T-helper 1 cell (primary cell): Measurements from ENCODE around the gene PRRC2B.

Source experiments
- DNase-seq, 5 donors: peaks; one replicate each; pipeline ENCODE4 v3.0.0-alpha.2; 2012 to 2020

Gene PRRC2B

DNA sequence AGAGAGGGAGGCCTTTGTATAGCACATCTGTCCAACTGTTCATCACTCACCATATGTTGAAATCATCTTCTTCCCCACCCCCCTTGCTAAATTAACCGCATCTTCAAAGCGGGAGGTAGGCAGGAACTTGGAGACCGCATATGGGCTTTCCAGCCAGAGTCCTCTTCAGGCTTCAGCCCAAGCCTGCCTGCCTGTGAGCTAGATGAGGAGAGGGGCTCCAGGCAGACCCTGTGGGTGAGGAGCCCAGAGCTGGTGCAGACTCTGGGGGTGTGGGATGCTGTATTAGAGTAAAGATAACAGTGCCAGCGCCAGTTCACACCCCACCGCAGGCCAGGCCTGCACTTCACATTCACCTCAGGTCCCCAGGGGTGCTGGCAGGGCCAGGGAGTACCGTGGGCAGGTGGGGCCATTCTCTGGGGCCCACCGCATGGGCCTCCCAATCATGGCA, 16.2 kb downstream of the PRRC2B start:
- DNase-seq: peak in 2 of 5 donors; percentile 27 to 65

DNA sequence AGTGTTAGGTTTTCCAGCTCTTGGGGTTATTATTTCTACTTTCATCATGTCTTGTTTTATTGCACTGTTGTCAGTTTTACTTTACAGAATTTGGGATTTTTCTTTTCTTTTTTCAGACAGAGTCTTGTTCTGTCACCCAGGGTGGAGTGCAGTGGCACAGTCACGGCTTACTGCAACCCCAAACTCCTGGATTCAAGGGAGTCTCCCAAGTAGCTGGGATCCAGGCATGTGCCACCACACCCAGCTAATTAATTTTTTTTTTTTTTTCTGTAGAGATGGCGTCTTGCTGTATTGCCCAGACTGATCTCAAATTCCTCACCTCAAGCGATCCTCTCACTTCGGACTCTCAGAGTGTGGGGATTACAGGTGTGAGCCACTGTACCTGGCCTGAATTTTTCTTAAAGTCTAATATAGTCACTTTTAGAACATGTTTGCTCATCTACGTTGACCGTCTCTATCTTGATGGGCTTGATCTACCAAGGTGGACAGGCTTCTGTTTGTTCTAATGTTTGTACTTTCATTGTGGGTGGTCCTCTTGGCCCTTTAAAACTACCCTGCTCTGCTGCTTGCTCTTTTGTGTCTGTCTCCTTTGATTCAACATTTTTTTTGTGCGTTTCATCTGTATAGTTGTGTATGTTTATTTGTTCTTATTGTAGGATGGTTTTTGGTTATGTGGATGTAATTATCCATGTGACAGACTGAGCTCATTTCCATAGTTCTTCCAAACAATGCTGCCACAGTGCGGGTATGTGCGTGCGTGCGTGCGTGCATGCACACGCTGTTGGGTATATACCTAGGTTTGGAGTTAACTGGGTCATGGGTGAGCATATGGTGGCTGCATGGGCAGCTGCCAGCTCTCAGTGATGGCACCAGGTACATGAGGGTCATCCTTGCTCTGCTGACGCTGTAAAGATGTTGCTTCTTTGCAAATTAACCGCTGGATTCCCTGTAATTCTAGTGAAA, 18.1 kb downstream of the PRRC2B start:
- no peak for DNase-seq

DNA sequence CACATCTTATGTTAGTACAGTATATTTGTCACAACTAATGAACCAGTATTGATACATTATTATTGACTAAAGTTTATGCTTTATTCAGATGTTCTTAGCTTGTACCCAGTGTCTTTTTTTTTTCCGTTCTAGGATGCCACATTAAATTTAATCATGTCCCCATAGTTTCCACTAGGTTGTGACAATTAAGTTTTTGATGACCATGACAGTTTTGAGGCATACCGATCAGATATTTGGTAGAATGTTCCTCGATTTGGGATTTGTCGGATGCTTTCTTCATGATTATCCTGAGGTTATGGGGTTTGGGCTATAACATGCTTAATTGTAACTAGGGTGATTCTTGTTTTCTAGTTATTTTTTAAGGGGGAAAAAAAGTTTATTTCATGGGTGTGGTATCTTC, 22.6 kb downstream of the PRRC2B start:
- DNase-seq: no peak

DNA sequence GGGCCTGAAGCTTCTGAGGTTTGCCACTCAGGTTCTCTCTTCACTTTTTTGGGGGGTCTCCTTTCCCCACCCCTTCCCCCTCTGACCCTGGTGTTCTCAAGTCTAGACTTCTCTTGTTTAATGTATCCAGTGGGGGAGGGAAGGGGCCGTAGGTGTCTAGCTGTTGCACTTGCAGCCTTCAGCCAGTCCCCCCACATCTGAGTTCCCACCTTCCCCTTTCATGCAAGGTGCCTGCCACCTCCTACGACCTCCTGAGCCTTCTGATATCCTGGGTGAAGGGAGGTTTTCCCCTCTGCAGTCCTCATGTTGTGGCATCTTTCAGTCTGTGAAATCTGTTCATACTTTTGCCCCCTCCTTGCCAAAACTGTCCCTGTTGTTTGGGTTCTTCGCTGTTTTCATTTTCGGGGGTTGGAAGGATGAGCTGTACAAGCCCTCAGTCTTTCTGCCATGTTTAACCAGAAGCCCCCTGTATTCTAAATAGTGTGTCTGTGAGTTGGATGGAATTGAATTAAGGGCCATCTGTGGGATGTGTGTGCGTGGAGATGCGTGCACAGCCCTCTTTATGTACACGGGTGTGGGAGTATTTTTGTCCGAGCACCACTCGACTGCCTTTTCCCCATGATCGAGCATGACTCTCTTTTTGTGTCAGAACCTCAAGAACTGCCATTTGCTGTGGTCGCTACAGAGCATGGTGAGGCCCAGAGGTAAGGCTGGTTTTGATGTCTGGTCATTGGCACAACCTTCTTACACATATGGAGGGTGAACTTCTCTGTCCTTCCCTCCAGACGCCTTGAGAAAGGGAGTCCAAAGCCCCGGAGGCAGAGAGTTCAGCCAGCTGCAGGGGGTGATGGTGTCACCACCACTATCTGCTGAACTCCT, 23.6 kb downstream of the PRRC2B start:
- no peak for DNase-seq

DNA sequence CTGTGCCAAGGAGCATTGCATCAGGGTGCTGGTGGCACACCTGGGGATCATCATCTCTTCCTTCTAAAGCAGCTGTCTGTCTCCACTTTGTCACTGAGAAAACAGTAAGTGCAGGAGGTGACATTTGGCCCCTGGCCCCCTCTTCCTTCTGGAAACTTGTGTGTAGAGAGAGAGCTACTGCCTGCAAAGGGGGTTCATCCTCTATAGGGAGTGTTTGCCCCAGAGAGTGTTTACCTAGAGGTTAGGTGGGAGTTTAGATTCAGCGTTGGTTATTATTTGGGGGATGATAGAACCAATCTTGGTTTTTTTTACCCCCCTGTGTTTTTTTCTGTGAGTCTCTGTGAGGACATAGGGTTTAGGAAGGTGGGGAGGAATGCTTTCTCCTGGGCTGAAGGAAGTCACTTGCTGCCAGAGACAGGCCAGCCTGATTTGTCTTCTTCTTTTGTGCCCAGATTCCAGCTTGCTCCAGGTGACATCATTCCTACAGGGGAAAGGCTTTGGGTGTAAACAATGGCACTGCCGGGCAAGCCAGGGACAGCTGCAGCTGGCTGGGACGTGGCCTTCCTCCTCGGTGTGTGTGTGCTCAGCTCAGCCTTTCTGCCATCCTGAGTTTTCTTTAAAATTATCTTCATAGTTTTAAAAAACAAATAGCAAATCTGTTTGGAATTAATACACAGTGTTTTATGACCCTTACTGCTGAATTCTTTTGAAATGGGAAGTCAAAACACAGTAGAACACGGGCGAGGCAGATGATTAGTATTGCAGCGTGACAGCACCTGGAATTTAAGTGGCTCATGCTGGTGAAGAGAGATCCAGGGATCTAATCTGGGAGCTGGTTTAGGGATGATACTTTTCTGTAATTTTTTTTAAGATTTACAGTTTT, 24.5 kb downstream of the PRRC2B start:
- no peak for DNase-seq

DNA sequence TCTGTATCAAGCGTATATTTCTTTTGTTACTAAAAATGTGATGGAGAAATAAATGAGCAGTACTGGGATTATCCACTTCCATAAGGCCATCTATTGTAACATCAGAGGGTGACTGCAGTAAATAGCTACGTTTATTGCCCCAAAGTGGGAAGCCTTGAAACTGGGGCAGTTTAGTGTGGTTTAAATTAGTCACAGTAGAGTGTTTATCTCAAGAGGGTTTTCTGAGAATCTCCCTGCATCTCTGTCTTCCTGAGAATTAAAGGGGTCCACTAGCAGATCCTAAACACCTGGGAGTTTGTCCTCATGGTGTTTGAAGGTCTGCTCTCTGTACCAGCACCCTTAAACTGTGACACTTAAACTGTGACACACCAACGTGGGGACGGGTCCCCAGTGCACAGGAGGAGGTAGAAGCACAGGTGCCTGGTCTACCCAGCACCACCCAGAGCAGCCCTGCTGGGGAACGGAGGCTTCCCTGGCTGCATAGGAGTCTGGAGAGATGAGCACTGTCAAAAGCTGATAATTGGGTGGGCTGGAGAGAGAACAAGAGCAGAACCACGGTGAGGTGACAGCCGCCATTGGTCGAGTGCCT, 25.2 kb downstream of the PRRC2B start:
- no peak for DNase-seq

DNA sequence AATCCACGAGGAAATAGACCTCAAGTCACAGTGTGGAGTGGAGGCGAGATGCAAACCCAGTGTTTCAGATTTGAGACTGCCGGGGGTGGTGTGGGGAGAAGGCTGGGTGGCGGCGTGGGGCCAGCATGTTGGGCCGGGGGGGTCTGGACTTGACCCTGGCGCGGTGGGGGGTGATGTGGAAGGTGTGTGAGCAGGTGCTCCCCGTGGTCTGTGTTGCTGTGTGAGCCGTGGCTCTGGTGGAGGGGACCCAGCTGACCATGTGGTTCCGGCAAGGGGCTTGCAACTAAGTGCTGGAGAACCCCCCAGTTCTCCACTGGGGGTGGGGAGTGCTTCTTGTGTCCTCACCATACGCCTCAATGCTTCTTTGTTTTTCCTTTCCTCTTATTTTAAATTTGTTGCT, 25.8 kb downstream of the PRRC2B start:
- DNase-seq: no peak

DNA sequence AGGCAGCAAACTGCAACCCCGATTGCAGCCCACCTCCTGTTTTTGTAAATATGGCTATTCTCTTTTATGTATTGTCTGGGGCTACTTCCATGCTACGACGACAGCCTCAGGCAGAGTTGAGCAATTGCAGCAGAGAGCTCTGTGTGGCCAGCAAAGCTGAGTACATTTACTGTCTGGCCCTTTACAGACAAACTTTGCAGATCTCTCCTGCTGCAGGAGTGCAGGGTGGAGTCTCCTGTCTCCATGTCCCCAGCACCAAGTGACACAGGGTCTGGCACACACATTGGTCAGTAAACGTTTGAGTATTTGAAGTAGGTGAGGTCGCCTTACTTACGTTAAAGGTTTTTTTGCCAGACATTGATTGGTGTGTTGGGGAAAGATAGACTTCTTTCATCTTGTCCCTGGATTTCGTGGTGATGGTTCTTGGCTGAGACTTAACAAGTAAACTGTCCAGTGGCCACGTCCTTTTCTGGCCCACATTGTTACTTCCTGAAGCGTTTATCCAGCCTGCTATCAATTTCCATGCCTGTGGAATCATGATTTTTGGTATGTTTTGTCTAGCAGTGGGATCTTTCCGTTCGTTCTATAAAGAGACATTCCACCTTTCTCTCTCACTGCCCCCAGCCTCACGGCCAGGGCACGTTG, 27.2 kb downstream of the PRRC2B start:
- DNase-seq: no peak

DNA sequence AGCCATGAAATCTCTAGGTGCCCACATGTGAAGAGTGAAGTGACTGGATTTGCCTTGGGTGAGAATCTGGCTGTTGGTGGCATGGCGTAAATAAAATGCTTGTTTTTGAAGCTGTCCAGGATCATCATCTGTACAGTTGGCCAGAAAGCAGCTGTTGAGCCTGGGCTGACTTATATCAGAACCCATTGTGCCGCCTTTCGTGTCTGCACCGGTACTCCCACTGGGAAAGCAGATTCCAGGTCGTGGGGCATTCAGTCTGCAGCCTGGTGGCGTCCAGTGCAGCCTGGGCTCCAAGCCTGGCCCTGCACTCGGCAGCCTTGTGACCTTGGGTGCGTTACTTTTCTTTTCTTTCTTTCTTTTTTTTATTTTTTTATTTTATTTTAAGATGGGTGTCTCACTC, 27.8 kb downstream of the PRRC2B start:
- no peak for DNase-seq

DNA sequence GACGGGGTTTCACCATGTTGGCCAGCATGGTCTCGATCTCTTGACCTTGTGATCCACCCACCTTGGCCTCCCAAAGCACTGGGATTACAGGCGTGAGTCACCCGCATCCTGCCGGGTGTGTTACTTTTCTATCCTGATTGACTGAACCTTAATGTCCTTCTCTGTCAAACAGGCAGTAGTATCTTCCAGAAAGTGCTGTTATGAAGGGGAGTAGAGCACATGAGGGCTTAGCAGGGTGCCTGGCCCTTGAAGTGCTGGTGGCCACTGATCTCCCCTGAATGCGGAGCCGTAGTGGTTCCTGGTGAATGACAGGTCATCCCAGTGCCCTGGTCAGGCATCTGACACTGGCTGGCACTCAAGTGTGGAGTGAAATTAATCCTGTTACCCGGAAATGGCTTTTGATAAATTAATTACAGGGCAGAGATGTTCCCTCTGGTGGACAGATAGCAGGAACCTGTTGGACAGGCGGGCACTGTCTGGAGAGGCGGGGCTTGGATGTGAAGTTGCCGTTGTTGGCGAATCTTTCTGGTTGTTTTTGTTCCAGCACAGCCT, 28.4 kb downstream of the PRRC2B start:
- DNase-seq: no peak

DNA sequence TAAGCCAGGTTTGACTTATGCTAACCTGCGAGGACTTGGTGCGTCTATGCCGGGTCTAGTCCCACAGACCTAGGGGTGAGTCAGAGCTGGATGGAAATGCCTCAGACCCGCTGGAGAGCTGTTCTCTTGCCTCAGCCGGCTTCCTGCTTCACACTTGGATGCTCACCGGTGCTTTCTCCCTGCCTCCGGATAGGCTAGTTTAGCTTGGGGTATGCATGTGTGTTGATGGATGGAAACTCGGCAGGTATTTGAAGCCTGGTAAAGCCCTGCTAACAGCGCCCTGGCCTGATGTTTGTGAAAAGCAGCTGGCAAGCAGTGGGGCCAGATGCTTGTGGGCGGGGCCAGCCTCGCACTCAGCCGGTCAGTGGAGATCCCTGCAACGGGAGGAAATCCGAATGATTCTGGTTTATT, 29.3 kb downstream of the PRRC2B start:
- no peak for DNase-seq

DNA sequence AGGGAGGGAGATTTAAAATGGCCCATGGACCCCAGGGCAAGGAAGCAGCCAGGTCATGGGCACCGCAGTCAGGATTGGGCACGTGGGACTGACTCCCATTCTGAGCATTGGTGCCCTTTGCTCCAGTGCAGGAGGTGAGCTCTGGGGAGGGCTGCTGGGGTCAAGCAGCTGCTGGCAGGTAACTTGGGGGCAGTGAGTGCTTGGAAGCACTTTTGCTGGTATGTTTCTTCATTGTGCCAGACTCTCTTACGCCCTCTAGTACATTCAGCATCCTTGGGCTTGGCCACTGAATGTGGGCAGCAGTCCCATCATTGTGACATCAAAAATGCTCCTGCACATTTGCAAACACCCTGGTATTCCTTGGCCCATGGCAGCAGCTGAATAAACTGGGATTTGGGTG, 32.7 kb downstream of the PRRC2B start:
- DNase-seq: no peak

DNA sequence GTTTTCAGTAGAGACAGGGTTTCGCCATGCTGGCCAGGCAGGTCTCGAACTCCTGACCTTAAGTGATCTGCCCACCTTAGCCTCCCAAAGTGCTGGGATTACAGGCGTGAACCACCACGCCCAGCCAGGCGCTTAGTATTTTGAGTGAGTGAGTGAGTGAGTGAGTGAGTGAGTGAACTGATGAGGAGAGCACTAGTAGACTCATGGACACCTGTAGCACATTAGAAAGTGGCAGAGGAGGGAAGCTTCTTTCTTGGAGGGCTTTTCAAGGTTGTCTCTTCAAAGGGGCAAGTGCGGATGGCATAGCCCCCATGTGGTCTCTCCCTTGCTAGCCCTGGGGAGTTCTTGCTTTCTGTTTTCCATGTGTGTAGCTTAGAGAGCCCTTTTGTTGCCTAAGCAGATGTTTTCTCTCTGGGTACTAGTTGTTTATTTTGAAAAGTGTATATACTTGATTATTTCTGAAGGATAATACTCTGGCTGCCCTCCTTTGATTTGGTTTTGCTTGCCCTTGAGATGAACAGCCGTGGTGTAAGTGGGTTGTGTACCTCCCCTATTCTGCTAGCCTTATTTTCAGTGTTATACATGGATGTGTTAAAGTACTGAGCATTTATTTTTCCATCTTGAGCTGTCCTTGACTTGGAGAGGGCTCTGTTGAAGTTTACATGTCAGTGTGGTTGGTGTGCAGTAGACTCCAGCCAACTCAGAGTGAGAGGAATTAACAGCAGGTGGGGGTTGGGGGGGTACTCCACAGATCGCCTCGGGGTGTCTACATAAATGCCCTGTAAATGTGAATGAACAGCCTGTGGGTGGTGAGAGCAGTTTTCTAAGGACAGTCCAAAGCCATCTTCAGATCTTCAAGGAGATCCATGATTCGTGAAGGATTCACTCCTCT, 35.5 kb downstream of the PRRC2B start:
- no peak for DNase-seq

DNA sequence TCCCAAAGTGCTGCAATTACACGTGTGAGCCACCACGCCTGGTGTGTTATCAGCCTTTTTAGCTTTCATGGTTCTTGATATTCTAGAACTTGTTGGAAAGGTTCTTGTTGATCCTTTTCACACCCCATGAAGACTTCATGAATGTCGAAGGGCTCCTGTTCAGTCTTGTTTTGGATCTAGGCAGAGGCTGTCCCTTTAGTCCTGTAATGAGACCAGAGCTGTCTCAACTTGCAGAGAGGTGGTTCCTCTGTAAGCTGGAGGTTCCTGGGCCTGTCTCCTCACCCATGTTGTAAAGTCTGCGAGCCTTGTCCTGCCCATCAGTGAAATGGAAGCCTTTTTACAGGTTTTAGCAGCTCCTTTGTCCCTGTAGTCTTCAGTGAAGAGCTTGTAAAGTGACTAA, 38.2 kb downstream of the PRRC2B start:
- DNase-seq: no peak

DNA sequence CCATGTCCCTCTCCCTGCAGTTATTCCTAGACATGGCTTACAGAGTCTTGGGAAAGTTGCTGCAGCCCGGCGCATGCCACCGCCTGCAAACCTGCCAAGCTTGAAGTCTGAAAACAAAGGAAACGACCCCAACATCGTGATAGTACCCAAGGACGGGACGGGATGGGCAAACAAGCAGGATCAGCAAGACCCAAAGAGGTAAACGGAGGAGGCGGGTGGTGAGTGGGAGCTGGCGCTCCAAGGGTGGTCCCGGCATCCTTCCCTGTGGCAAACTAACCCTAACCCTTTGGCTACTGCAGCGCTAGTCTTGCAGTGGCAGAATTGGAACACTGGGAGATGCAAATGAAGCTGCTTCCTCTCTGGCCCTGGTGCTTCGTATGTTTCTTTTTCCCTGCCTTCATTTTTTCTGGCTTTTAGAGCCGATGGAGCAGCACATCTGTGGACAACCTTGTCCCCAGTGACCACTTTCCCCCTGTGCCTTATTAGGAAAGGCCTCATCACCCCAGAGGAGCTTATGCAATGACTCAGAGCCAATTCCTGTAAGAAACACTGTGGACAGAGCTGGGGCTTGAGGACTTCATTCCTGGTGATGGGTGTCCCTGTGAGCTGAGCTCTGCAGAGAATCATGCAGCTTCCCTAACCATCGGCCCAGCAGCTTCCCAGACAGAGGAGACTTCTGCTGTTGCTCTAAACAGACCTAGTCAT, 38.9 kb downstream of the PRRC2B start:
- DNase-seq: no peak

DNA sequence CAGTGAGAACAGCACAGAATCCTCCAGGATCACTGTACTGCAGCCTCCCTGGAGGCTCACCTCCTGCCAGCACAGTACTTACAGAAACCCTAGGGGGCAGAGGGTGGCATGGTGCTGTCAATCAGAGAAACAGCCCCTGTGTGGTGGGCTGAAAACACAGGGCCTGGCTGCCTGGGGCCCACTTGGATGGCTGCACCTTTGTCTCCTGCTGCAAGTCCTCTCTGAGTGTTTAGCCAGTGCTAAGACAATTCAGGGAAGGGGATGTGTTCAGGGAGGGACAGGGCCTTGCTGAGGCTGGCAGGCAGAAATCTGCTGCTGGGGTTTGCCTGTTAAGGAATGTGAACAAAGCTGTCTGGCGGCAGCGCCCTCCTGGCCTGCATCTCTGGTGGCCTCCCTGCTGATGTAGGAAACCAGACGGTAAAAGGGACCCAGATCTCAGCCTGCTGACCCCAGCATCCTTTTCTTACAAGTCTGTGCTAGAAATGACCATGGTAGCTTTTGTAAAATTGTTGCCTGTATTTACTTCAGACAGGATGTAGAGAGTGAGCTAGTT, 39.5 kb downstream of the PRRC2B start:
- DNase-seq: no peak

DNA sequence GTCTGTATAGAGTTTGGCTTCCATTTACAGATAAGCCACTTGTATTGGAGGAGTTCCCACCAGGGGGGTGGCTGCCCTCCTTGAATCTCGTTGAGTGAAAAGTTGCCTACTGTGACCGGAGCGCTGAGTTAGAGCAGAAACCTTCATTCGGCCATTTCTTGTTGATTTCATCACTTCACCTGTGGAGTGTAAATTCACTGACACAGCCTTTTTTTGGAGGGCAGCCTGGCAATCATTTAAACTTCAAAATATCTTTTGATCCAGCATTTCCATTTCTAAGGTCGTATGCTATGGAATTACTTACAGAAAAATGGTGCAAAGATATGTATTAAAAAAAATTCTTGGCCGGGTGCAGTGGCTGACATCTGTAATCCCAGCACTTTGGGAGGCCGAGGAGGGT, 40.8 kb downstream of the PRRC2B start:
- no peak for DNase-seq

DNA sequence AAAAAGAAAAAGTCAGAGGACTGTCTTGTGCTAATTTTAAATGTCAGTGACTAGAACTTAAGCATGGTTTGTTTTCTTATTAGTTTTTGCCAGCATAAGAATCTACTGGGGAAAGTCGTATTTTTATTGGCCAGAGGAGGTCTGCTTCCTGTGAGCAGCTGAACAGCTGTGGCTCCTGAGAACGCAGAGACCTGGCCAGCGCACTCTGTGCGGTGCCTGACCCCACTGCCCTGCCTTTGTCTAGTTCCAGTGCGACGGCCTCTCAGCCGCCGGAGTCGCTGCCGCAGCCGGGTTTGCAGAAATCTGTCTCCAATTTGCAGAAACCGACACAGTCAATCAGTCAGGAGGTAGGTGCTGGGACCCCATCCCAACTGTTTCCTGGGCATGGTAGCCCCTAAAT, 42.5 kb downstream of the PRRC2B start:
- no peak for DNase-seq

DNA sequence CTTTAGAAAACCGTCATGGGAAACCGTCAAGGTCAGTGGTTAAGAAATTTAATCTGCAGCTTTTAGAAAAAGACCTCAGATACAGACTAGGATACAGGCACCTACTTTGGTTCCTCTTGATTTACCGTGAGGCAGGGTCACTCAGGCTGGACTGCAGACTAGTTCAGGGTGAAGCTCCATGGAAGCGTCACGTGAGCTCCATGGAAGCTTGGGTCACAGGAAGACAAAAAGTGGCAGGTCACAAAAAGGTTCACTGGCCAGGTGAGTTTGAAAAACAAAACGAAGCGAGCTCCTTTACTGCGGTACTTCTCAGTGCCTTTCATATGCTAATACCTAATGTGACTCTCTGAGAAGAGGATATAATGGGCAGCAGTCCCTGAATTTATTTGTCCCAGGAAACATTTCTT, 43.0 kb downstream of the PRRC2B start:
- DNase-seq: no peak
